T-helper 1 cell treated with Interleukin-12 subunit alpha and Interleukin-12 subunit beta and Interleukin-4 antibody, amounts not matched to agents 30 ng/mL and 1 ng/mL, for 36 hours (primary cell): ENCODE measurements around the gene PRELID3B. TPM values are rescaled to one million over a fixed set of nuclear protein-coding genes. Genes with fewer than 3 reads are reported as not detected.
"Not testable (repeated sequence)": the region's sequence is repeated elsewhere in the genome, so short reads cannot be mapped to it uniquely, and the experiment has no call there.

Experiments used
- intact Hi-C: fragments of 100-400 bp; cut with micrococcal nuclease; formaldehyde crosslinking; loops from one replicate; pipeline ENCODE4 v1.15.1; 2024
- total RNA-seq: library from RNA; stranded (reverse); gene quantifications from 2 replicates; pipeline ENCODE4 v1.2.3, GENCODE V29; 2022

Gene PRELID3B
- total RNA-seq, 1 donor from 2014 or later, result 68.7 TPM

- intact Hi-C loops, result no loop called here
Measured at GRCh38 chr20:59013031-59013951, 29.3 kb downstream of the PRELID3B start.

- intact Hi-C loops, result not testable (repeated sequence)
Measured at GRCh38 chr20:59011874-59012157, 30.8 kb downstream of the PRELID3B start.

GRCh38 chr20:59010995-59011873 lies 31.4 kb downstream of the PRELID3B start:
- intact Hi-C loops, result no loop called here

GRCh38 chr20:59010321-59010994 lies 32.1 kb downstream of the PRELID3B start:
- intact Hi-C loops, result no loop called here

GRCh38 chr20:59008715-59009336 lies 33.8 kb downstream of the PRELID3B start:
- intact Hi-C loops, result loop anchor here (10.0 kb wide), 1 partner anchor 704 kb away; the partner anchor contains the start of gene RAB22A

- intact Hi-C loops, result loop anchor here (1.0 to 10.0 kb wide), 2 partner anchors 24 to 703 kb away; partner anchors contain the start of genes ATP5F1E and RAB22A
Measured at GRCh38 chr20:59007665-59008511, 34.7 kb downstream of the PRELID3B start.

GRCh38 chr20:59006864-59007664 lies 35.5 kb downstream of the PRELID3B start, which contains the start of gene CTSZ:
TSS of gene CTSZ (minus strand) at chr20:59007254. CDS start at chr20:59007128, 126 bp downstream.
- intact Hi-C loops, result loop anchor here (1.0 to 10.0 kb wide), 2 partner anchors 25 to 702 kb away; partner anchors contain the start of genes ATP5F1E and RAB22A

- intact Hi-C loops, result loop anchor here (10.0 kb wide), 1 partner anchor 702 kb away; the partner anchor contains the start of gene RAB22A
Measured at GRCh38 chr20:59006167-59006863, 36.3 kb downstream of the PRELID3B start.

GRCh38 chr20:59005523-59006166 lies 36.9 kb downstream of the PRELID3B start:
- intact Hi-C loops, result loop anchor here (1.0 to 10.0 kb wide), 3 partner anchors 24 to 701 kb away; partner anchors contain the start of genes NELFCD, PRELID3B and RAB22A

- intact Hi-C loops, result loop anchor here (1.0 to 10.0 kb wide), 3 partner anchors 24 to 700 kb away; partner anchors contain the start of genes NELFCD, PRELID3B and RAB22A
Measured at GRCh38 chr20:59004763-59005522, 37.6 kb downstream of the PRELID3B start.

GRCh38 chr20:59004493-59004762 lies 38.2 kb downstream of the PRELID3B start:
- intact Hi-C loops, result loop anchor here (2.0 to 10.0 kb wide), 2 partner anchors 38 to 700 kb away; partner anchors contain the start of genes PRELID3B and RAB22A

GRCh38 chr20:59003836-59004492 lies 38.6 kb downstream of the PRELID3B start:
- intact Hi-C loops, result loop anchor here (2.0 to 10.0 kb wide), 2 partner anchors 39 to 699 kb away; partner anchors contain the start of genes PRELID3B and RAB22A

- intact Hi-C loops, result loop anchor here (10.0 kb wide), 1 partner anchor 698 kb away; the partner anchor contains the start of gene RAB22A
Measured at GRCh38 chr20:59002874-59003399, 39.6 kb downstream of the PRELID3B start.

GRCh38 chr20:59002388-59002787 lies 40.2 kb downstream of the PRELID3B start:
- intact Hi-C loops, result loop anchor here (10.0 kb wide), 1 partner anchor 698 kb away; the partner anchor contains the start of gene RAB22A

- intact Hi-C loops, result loop anchor here (10.0 kb wide), 1 partner anchor 697 kb away; the partner anchor contains the start of gene RAB22A
Measured at GRCh38 chr20:59001449-59002171, 41.0 kb downstream of the PRELID3B start.
